ENCODE measurements around the gene NECAB3. TPM values are rescaled to one million over a fixed set of nuclear protein-coding genes. Genes with fewer than 3 reads are reported as not detected.

The NECAB3 gene
- total and polyA plus RNA-seq, 9 donors = 9.2 to 166 (median 96.5) TPM

DNA sequence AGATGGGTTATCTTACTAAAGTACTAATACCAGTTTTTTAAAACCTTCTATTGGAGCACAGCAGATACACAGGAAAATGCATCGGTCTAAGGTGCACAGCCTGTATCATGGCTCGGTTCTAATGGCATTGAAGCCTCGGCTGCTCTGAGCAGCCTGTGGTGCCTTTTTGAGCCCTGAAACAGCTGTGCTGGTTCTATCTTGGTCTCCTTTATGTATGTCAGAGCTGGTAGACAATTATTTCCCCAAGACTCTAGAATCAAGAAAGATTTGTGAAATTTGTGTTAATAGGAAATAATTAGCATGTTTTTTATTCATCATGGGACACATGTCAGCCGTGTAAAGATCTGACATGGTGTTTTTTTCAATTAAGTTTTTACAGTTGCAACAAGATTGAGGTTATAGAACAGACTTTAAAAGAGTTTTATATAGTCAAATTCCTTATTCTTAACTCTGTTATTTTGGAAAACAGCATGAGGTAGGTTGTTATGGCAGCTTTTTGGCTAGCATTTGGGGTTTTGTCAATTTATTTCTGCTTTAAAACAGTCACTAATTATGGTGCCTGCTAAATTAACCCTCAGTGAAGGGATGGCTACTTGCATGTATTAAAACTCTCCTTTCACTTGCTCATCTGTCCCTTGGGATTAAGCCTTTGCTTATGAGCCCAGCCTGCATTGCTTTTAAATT, 52.4 kb downstream of the NECAB3 start:
- Histone ChIP-seq H3K27me3 (no peaks in the 10 kb centered on the region), H3K4me1 (ENCODE audit: insufficient read depth) (no peaks in the 10 kb centered on the region), H3K4me3 (no peak overlapping the region), H3K36me3 (no peaks in the 10 kb centered on the region), H3K9me3 (no peaks in the 10 kb centered on the region), H3K27ac (no peak overlapping the region)
- intact Hi-C loops (cut with DNase I) = no loop called here
- TF ChIP-seq POLR2A (IDR thresholded peaks at IDR 0.05) (no peak), EP300 (IDR thresholded peaks at IDR 0.05) (no peak)
- TF ChIP-seq, protein P1, sequence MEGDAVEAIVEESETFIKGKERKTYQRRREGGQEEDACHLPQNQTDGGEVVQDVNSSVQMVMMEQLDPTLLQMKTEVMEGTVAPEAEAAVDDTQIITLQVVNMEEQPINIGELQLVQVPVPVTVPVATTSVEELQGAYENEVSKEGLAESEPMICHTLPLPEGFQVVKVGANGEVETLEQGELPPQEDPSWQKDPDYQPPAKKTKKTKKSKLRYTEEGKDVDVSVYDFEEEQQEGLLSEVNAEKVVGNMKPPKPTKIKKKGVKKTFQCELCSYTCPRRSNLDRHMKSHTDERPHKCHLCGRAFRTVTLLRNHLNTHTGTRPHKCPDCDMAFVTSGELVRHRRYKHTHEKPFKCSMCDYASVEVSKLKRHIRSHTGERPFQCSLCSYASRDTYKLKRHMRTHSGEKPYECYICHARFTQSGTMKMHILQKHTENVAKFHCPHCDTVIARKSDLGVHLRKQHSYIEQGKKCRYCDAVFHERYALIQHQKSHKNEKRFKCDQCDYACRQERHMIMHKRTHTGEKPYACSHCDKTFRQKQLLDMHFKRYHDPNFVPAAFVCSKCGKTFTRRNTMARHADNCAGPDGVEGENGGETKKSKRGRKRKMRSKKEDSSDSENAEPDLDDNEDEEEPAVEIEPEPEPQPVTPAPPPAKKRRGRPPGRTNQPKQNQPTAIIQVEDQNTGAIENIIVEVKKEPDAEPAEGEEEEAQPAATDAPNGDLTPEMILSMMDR (IDR thresholded peaks at IDR 0.05) = no peak
- 89 to 91% (median 89%) methylated on average over 4 of the region's 4 CpGs for WGBS, 3 donors
- DNase-seq = no peak

GRCh38 chr20:33612001-33612400, 62.2 kb downstream of the NECAB3 start:
- H3K36me3 ChIP-seq = no peaks in the 10 kb centered on the region
- no peaks in the 10 kb centered on the region for H3K9me3 ChIP-seq
- no peaks in the 10 kb centered on the region for H3K4me1 ChIP-seq (ENCODE audit: insufficient read depth)
- TF ChIP-seq, protein P1 (IDR thresholded peaks at IDR 0.05) = no peak
- TF ChIP-seq POLR2A (IDR thresholded peaks at IDR 0.05) (no peak), EP300 (IDR thresholded peaks at IDR 0.05) (no peak)
- 60 to 75% (median 63%) methylated on average over 4 of the region's 4 CpGs for WGBS, 3 donors
- no peak overlapping the region for H3K27ac ChIP-seq
- intact Hi-C loops (cut with DNase I) = no loop called here
- no peaks in the 10 kb centered on the region for H3K27me3 ChIP-seq
- DNase-seq = no peak
- no peak overlapping the region for H3K4me3 ChIP-seq

DNA sequence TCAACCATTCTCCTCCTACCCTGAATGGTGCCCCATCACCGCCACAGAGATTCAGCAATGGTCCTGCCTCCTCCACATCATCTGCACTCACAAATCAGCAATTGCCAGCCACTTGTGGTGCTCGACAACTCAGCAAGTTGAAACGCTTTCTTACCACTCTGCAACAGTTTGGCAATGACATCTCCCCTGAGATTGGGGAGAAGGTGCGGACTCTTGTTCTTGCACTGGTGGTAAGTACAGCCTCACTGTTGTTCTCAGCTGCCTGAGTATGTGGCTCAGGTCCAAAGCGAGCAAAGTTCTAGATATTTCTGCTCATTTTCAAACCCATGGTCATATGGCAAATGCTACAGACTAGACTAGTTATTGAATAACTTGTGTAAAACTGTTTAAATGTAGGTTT, 63.1 kb downstream of the NECAB3 start:
- Histone ChIP-seq H3K4me1 (ENCODE audit: insufficient read depth) (no peaks in the 10 kb centered on the region), H3K9me3 (no peaks in the 10 kb centered on the region), H3K27ac (no peak overlapping the region), H3K36me3 (no peaks in the 10 kb centered on the region), H3K27me3 (no peaks in the 10 kb centered on the region), H3K4me3 (no peak overlapping the region)
- no peak for DNase-seq
- intact Hi-C loops (cut with DNase I) = no loop called here
- TF ChIP-seq, protein P1 (IDR thresholded peaks at IDR 0.05) = no peak
- TF ChIP-seq POLR2A (IDR thresholded peaks at IDR 0.05) (no peak), EP300 (IDR thresholded peaks at IDR 0.05) (no peak)
- WGBS, 3 donors = 97 to 98% (median 97%) methylated on average over 5 of the region's 5 CpGs

- no peak for TF ChIP-seq POLR2A (IDR thresholded peaks at IDR 0.05)
- no peak for TF ChIP-seq EP300 (IDR thresholded peaks at IDR 0.05)
- TF ChIP-seq, protein P1 (IDR thresholded peaks at IDR 0.05) = no peak
- H3K27ac ChIP-seq = no peak overlapping the region
- no peaks in the 10 kb centered on the region for H3K9me3 ChIP-seq
- H3K27me3 ChIP-seq = no peaks in the 10 kb centered on the region
- no peak for DNase-seq
- H3K4me1 ChIP-seq (ENCODE audit: insufficient read depth) = no peaks in the 10 kb centered on the region
- no peaks in the 10 kb centered on the region for H3K36me3 ChIP-seq
- 95 to 99% (median 96%) methylated on average over 2 of the region's 2 CpGs for WGBS, 3 donors
- H3K4me3 ChIP-seq = no peak overlapping the region
- intact Hi-C loops (cut with DNase I) = no loop called here
These were observed 64.7 kb downstream of the NECAB3 start for GRCh38 chr20:33609504-33609903.

Other genes starting within 250 kb of the NECAB3 start
- 10 to 100 TPM; 18.4 to 31.5 (median 24.2) TPM for gene SNTA1, start 230.7 kb downstream of the NECAB3 start, total RNA-seq
- 10 to 100 TPM in 1 of 2 donors, 1 to 10 TPM in 1; 6.3 to 20.2 TPM for gene SNTA1, start 230.7 kb downstream of the NECAB3 start, polyA plus RNA-seq
- gene CBFA2T2, start 184.3 kb downstream of the NECAB3 start, total RNA-seq = 10 to 100 TPM; 11.5 to 29.8 (median 21.5) TPM
- gene CBFA2T2, start 184.3 kb downstream of the NECAB3 start, polyA plus RNA-seq = 10 to 100 TPM in 1 of 2 donors, 1 to 10 TPM in 1; 9.4 to 21.2 TPM
- gene C20orf144, start 12.1 kb downstream of the NECAB3 start, total RNA-seq = under 1 TPM in 1 of 7 donors, not detected in 6; 0.46 TPM
- gene C20orf144, start 12.1 kb downstream of the NECAB3 start, polyA plus RNA-seq = under 1 TPM in 1 of 2 donors, not detected in 1; 0.05 TPM
- 1 to 10 TPM; 1.0 to 2.4 (median 1.7) TPM for gene ACTL10, start 7.5 kb downstream of the NECAB3 start, total RNA-seq
- gene ACTL10, start 7.5 kb downstream of the NECAB3 start, polyA plus RNA-seq = under 1 TPM in 1 of 2 donors, not detected in 1; 0.59 TPM
- gene E2F1, start 12.0 kb upstream of the NECAB3 start, total RNA-seq = 1 to 10 TPM; 2.3 to 7.6 (median 3.4) TPM
- gene E2F1, start 12.0 kb upstream of the NECAB3 start, polyA plus RNA-seq = 1 to 10 TPM in 1 of 2 donors, under 1 TPM in 1; 0.95 to 4.1 TPM
- 10 to 100 TPM in 5 of 7 donors, 1 to 10 TPM in 2; 3.4 to 15.1 (median 11.8) TPM for gene PXMP4, start 45.9 kb upstream of the NECAB3 start, total RNA-seq
- 1 to 10 TPM; 5.3 to 8.8 TPM for gene PXMP4, start 45.9 kb upstream of the NECAB3 start, polyA plus RNA-seq
- gene ZNF341, start 57.6 kb upstream of the NECAB3 start, total RNA-seq = 1 to 10 TPM; 1.2 to 3.8 (median 1.6) TPM
- 1 to 10 TPM; 1.2 to 2.3 TPM for gene ZNF341, start 57.6 kb upstream of the NECAB3 start, polyA plus RNA-seq
- gene CHMP4B, start 136.9 kb upstream of the NECAB3 start, total RNA-seq = 10 to 100 TPM; 48.5 to 99.1 (median 96.7) TPM
- gene CHMP4B, start 136.9 kb upstream of the NECAB3 start, polyA plus RNA-seq = 100 to 1,000 TPM; 118 to 153 TPM

All from ovary (tissue), 9 donors.